ENCODE results near the gene AMN.

Gene AMN

DNA sequence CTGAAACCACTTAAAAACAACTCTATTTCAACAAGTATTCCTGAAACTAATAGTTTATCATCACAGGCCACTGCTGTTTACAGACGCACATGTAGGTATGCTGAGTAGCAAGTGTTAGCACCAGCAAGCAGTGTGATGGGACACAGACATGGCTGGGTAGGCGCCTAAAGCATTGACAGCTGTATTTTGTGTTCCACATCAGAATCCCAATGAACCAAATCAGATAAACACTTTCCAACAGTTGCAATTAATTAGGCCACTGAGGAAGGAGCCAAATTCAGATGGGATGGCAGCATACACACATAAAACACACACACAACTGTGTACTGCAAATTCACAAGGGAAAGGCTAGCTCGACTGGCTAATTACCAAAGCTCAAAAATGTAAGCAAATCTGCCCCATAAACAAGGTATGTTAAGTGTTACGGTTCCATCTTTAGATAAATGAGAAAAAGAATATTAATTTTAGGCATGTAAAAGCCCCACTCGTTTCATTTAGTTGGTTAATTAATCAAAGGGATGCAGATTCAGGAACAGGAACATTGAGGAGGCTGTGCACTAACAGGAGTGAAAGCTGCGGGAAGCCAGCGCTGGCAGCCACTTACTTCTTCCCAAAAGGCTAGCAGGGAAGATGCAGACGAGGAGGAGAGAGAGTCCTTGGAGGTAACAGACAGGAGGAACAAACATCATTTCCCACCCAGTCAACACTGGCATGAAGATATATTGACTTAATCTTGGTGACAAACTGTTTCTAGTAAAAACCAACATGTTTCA is 33.4 kb downstream of the AMN start:
- TF ChIP-seq, protein P1, sequence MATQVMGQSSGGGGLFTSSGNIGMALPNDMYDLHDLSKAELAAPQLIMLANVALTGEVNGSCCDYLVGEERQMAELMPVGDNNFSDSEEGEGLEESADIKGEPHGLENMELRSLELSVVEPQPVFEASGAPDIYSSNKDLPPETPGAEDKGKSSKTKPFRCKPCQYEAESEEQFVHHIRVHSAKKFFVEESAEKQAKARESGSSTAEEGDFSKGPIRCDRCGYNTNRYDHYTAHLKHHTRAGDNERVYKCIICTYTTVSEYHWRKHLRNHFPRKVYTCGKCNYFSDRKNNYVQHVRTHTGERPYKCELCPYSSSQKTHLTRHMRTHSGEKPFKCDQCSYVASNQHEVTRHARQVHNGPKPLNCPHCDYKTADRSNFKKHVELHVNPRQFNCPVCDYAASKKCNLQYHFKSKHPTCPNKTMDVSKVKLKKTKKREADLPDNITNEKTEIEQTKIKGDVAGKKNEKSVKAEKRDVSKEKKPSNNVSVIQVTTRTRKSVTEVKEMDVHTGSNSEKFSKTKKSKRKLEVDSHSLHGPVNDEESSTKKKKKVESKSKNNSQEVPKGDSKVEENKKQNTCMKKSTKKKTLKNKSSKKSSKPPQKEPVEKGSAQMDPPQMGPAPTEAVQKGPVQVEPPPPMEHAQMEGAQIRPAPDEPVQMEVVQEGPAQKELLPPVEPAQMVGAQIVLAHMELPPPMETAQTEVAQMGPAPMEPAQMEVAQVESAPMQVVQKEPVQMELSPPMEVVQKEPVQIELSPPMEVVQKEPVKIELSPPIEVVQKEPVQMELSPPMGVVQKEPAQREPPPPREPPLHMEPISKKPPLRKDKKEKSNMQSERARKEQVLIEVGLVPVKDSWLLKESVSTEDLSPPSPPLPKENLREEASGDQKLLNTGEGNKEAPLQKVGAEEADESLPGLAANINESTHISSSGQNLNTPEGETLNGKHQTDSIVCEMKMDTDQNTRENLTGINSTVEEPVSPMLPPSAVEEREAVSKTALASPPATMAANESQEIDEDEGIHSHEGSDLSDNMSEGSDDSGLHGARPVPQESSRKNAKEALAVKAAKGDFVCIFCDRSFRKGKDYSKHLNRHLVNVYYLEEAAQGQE (IDR thresholded peaks at IDR 0.05; ENCODE audit: insufficient read depth in 1 of 2, low read depth in 2 of 2, low read length in 2 of 2): no peak
- no peak for TF ChIP-seq SIN3A (IDR thresholded peaks at IDR 0.05; ENCODE audit: borderline replicate concordance, insufficient read depth, low read length)
- no peak for TF ChIP-seq TAF1 (IDR thresholded peaks at IDR 0.05; ENCODE audit: borderline replicate concordance, insufficient read depth, low read length)
- TF ChIP-seq POLR2AphosphoS5 (IDR thresholded peaks at IDR 0.05; ENCODE audit: low read depth, low read length): no peak
- TF ChIP-seq FOXP2 (optimal IDR thresholded peaks at IDR 0.05; ENCODE audit: borderline replicate concordance, extremely low read depth, extremely low read length, insufficient read depth): no peak

DNA sequence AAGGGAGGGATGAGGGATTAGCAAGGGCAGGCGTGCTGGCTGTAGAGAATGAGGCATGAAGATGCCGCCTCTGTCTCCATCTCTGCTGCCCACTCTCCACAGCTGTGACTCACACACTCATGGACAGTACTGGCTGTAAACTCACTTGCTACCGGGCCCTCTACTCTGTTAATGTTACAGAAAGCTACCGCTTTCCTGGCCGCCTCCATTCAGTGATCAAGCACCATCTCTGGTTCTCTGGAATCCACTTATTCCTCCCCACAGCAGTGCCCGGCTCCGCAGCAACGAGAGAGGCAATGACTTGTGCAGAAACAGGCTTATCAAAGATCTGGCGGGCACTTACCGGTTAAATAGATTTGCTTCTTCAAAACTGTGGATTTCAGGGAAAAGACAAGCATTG is 34.8 kb downstream of the AMN start:
- TF ChIP-seq POLR2AphosphoS5 (IDR thresholded peaks at IDR 0.05; ENCODE audit: low read depth, low read length): no peak
- no peak for TF ChIP-seq SIN3A (IDR thresholded peaks at IDR 0.05; ENCODE audit: borderline replicate concordance, insufficient read depth, low read length)
- TF ChIP-seq, protein P1 (IDR thresholded peaks at IDR 0.05; ENCODE audit: insufficient read depth in 1 of 2, low read depth in 2 of 2, low read length in 2 of 2): no peak
- TF ChIP-seq FOXP2 (optimal IDR thresholded peaks at IDR 0.05; ENCODE audit: borderline replicate concordance, extremely low read depth, extremely low read length, insufficient read depth): no peak

- TF ChIP-seq FOXP2 (optimal IDR thresholded peaks at IDR 0.05; ENCODE audit: borderline replicate concordance, extremely low read depth, extremely low read length, insufficient read depth) (no peak), POLR2AphosphoS5 (IDR thresholded peaks at IDR 0.05; ENCODE audit: low read depth, low read length) (no peak), SIN3A (IDR thresholded peaks at IDR 0.05; ENCODE audit: borderline replicate concordance, insufficient read depth, low read length) (no peak), TAF1 (IDR thresholded peaks at IDR 0.05; ENCODE audit: borderline replicate concordance, insufficient read depth, low read length) (no peak)
- TF ChIP-seq, protein P1 (IDR thresholded peaks at IDR 0.05; ENCODE audit: insufficient read depth in 1 of 2, low read depth in 2 of 2, low read length in 2 of 2): no peak
Measured at GRCh38 chr14:102958461-102958860, 36.0 kb downstream of the AMN start.

GRCh38 chr14:102962111-102962627 is 39.7 kb downstream of the AMN start:
- TF ChIP-seq, protein P1 (IDR thresholded peaks at IDR 0.05; ENCODE audit: insufficient read depth in 1 of 2, low read depth in 2 of 2, low read length in 2 of 2): no peak
- TF ChIP-seq SIN3A (IDR thresholded peaks at IDR 0.05; ENCODE audit: borderline replicate concordance, insufficient read depth, low read length) (no peak), TAF1 (IDR thresholded peaks at IDR 0.05; ENCODE audit: borderline replicate concordance, insufficient read depth, low read length) (no peak), POLR2AphosphoS5 (IDR thresholded peaks at IDR 0.05; ENCODE audit: low read depth, low read length) (no peak), FOXP2 (optimal IDR thresholded peaks at IDR 0.05; ENCODE audit: borderline replicate concordance, extremely low read depth, extremely low read length, insufficient read depth) (no peak)

Data from PFSK-1 (cell line).